ENCODE measurements around the gene WTAP.
"Not testable (repeated sequence)": the region's sequence is repeated elsewhere in the genome, so short reads cannot be mapped to it uniquely, and the experiment has no call there.

The WTAP gene

DNA sequence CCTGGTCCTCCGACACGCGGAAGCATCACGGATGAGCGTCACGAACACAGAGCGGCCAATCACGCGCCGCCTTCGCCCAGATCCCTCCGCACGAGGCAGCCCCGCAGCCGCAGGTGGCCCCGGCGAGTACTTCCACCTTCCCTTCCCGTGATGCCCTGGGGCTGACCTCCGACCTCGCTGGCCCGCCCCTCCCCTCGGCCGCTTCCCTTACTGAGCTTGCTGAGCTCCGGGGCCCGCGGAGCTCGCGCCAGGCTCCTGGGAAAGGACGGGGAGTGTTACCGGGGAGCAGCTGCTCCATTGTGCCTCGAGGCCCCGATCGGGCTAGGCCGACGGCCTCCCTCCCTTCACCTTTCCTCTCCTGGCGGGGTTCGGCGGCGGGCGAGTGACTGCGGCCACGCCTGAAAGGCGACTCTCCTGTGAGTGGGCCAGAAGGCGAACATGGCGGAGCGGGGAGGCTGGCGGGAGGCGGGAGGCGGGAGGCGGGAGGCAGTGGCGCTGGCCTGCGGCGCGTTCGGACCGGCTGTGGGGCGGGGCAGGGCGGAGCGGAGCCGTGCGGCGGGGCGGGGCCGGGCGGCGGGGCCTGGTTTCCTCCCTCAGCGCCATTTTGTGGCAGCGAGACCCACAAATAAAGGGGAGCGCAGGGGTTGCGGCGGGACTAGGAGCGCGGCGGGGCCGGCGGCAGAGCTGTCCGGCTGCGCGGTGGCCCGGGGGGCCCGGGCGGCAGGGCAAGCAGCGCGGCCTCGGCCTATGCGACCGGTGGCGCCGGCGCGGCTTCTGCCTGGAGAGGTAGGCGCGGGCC, at the start of gene WTAP:
Gene WTAP, plus strand, starts transcription at position 589 of the 799 bp plus-strand sequence. CDS start 8,760 bp downstream, outside the sequence.
- peak; percentile 98 for DNase-seq

DNA sequence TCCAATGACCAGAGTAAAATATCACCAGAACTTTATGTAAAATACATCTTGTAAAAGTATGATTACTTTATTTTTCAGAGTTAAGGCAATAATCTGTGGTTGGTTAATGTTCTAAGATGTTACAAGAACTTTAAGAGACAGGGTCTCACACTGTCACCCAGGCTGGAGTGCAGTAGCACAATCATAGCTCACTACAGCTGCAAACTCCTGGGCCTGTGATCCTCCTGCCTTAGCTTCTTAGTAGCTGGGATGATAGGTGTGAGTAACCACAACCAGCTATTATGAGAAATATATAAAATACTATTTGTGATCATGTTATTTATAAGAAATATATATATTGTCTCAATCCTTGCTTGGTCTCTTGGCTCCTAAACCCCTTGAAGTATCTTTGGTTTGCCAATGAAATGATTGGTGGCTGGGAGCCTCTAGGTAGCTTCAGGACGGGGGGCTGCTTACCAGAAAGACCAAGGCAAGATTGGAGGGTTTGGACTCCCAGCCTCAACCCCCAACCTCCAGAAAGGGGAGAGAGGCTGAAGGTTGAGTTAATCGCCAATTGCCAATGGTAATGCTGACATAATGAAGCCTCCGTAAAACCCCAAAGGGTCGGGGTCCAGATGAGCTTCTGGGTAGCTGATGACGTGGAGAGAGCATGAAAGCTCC, 49.7 kb upstream of the WTAP start:
- no peak for DNase-seq

DNA sequence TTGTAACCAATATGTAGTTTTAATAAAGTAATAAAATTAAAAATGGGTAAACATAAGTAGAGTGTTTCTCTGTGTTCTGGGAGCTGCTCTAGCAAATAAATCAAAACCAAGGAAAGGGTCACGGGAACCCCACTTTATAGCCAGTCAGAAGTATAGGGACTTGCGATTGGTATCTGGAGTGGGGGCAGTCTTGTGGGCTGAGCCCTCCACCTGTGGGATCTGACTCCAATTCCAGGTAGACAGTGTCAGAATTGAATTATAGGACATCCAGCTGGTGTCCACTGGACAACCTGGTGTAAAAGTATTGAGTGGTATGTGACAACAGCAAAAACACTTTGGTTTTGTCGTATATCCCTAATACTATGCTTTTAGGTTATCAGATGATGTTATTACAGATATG, 48.7 kb upstream of the WTAP start:
- DNase-seq: no peak

DNA sequence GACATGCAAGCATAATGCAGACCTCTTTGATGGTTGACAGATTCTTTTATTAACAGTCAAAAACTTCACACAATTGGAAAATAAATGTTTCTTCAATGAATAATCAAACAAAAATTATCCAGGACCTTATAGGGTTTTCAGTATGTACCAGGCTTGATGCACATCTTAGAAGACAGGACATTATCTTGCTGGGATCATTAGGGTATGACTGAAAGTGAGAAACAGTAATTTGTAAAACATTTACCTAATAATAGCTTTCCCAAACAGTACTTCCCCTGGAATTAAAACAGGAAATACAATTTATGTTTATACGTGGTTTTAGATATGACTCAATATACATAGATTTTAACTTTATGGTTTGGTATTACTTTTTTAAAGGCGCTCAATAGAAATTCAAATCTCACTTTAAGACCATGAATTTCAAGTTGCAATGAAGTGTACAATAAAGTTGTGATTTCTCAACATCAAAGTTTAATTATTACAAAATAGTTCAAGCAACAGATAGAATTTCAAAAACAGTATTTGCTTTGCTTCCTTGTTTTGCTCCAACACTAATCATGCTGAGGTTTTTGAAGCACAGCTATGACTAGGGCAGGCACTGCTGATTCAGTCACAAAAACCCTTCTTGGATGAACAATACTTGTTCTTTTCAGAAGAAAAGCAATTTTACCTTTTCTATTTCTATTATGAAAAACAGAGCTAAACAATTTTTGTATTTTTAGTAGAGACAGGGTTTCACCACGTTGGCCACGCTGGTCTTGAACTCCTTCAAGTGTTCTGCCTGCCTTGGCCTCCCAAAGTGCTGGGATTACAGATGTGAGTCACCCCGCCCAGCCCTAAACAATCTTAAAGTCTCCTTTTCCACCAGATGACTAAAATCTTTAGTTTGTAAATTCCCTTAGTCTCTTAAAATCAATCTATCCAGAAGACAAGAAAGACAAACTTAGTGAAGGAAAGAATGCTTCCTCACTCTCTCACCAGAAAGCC, 47.9 kb upstream of the WTAP start:
- DNase-seq: no peak

DNA sequence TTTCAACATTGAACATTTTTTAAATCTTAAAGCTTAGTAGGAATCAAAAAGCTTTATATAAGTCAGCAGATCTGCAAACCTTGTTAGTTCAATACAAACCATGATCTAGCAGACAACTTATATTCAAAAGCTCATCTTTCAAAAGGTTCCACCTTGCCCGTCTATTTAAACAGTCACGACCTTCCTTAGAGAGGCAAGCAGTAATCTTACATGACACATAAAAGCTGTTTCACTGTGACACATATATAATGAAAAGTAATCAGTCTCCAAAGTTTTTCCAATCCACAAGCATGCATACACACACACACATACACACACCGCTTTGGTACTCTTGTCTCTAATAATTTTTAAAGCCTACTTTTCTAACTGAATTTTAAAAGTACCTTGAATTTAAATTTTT, 47.2 kb upstream of the WTAP start:
- DNase-seq: no peak

DNA sequence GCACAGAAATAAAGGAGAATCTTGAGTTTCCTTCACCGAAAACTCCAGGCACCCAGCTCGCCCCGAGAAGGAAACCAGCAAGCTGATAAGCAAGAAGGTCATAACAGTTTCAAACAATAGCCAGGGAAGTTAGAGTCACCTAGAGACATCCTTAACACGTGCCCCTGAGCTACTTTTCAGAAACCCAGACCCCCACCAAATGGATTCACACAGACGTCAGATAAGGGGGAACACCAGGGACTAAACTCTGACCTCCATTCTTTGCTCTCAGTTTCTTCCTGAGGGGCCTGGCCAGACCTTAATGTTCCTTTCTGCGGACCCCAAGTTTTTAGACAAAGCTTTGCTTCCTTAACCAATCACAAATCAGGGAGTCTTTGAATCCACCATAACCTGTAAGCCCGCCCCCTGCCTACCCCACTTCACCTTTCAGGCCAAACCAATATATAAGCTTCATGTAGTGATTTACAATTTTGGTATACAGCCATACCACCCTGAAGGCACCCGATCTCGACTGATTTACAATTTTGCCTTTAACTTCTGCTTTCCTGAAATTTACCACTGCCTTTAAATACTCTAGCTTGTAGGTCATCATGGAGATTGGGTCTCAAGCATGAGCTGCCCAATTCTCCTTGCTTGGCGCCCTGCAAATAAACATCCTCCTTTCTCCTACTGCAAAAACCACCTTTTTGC, 46.0 kb upstream of the WTAP start:
- no peak for DNase-seq

DNA sequence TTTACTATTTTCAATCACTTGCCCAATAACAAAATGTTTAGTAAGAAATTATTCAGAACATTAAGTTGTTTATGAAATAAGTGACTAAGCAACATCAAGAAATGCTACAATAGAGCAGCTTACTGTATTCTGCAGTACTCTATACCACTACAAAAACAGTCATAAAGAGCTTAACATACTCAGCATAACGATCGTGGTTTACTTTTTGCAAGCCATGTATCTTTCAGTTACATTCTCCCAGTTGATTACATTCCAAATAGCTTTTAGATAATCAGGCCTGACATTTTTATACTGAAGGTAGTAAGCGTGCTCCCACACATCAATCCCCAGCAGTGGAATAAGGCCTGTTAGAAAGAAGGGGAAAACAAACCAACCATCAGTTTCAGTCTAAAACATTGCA, 45.0 kb upstream of the WTAP start:
- no peak for DNase-seq

DNA sequence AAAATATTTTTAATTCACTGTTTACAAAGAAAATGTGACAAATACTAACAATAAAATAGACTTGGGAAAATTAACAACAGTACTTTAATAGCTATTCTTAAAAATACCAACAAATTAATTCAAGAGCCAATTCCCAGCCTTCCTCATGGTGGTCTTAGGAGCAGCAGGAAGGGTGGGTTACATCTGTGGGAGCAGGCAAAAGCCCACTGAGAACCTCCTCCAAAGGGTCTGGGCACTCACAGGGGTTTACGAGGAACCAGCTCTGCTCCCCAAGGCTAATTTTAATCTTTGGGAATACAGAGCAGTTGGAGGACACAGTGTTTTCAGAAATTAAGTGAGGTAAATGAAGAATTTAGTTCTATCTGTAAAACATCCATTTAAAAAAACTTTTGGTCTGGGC, 44.5 kb upstream of the WTAP start:
- DNase-seq: no peak

DNA sequence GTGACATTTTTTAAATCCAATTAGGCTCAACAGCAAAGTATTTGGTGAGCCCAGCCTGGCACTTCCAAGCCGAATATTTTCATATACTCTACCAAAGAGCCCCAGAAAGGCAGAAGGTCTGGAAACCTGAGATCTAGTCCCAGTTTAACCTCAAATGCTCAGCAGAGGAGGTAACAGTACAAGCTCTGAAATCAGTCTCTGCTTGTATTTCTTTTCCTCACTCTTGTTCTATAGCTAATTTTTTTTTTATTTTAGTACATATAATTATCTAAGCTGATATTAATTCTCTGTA, 43.3 kb upstream of the WTAP start:
- no peak for DNase-seq

DNA sequence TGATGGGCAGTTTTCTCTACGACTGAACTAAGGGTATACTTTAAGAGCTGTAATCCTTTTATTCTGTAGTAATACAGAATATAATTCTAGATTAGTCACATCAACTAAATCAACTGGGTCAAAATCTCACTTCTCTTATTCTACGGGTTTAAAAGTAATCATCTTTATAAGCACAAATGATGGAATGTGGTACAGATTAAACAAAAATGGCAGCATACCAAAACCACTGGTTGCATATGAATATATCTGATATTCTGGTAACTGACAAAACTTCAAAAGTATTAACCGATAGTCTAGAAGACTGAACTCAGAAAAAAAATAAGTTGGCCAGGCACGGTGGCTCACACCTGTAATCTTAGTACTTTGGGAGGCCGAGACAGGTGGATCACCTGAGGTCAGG, 41.3 kb upstream of the WTAP start:
- no peak for DNase-seq

DNA sequence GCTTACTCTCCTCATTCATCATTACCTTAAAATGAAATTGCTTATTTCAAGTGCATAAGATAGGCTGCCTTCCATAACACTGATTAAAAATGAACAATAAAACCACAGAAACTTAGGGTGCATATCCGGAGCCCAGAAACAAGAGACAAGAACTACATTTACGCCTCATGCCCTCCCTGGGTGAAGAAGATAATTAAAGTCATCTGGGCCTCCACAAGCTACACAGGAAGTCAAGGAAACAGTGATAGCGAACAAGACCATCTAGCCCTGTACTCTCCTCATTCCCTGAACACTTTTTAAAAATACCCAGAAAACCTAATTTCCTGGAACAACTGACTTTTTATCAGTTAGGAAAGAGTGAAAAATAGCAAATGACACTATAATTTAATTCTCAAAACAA, 40.6 kb upstream of the WTAP start:
- DNase-seq: no peak

DNA sequence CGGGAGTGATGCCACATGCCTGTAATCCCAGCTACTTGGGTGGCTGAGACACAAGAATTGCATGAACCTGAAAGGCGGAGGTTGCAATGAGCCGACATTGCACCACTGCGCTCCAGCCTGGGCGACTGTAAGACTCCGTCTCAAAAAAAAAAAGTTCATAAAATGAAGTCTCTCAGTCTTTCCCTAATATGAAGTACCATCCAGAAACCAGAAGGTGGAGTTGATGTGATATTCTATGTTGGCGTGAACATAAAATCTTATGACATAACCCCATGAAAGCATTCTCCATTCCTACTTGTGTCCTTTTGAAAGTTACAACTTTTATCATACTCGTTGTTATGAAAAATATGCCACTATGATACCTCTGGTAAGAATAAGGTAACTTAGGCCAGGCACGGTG, 40.0 kb upstream of the WTAP start:
- DNase-seq: no peak

DNA sequence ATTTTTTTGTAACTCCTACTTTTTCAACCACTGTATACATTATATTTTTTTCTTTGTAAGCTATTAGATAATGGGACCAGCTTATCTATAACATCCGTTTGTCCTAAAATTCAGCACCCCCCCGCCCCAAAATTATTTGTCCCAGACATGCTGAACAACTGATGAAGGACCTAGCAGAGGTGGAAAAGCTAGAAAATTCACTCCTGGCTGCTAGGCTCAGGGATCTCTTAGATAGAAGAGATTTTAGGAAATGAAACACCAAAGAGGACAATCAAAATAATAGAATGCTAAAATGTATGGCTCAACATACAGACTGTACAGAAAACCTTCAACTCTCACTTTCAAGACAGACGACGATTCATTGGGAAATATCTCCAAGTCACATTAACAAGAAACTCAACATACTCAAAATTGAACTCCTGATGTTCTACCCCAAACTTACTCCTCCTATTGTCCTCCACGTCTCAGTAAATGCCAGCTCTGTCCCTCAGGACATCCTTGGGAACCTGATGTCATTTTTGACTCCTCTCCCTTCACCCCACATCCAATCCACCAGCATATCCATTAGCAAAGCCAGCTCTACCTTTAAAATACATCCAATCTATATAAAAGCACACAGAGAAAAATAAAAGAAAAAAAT, 38.9 kb upstream of the WTAP start:
- DNase-seq: no peak

DNA sequence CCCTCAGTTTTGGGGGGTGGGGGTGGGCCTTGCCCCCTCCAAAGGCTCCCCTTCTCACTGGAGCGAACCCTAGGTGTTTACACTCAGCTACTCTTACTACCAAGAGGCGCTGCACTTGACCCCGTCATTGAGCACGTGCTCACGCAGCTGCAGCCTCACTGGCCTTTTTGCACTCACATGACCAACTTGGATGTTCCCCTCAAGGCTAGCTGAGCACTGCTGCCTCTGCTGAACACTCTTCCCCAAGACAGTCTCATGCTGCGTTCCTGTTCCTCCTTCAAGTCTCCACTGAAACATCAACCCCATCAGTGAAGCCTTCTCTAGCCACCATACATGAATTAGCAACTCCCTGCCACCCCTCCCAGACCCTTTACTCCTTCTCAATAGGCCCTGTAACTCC, 38.3 kb upstream of the WTAP start:
- no peak for DNase-seq

DNA sequence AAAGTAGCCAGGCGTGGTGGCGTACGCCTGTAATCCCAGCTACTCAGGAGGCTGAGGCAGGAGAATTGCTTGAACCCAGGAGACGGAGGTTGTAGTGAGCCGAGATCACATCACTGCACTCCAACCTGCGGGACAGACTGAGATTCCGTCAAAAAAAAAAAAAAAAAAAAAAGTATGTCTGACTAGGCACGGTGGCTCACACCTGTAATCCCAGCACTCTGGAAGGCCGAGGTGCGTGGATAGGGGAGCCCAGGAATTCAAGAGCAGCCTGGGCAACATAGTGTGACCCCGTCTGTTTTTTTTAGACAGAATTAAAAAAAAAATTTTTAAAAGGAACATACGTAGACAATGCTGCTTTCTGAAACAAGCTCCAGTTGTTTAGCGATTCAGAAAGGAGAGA, 37.2 kb upstream of the WTAP start:
- not testable (repeated sequence) for DNase-seq

DNA sequence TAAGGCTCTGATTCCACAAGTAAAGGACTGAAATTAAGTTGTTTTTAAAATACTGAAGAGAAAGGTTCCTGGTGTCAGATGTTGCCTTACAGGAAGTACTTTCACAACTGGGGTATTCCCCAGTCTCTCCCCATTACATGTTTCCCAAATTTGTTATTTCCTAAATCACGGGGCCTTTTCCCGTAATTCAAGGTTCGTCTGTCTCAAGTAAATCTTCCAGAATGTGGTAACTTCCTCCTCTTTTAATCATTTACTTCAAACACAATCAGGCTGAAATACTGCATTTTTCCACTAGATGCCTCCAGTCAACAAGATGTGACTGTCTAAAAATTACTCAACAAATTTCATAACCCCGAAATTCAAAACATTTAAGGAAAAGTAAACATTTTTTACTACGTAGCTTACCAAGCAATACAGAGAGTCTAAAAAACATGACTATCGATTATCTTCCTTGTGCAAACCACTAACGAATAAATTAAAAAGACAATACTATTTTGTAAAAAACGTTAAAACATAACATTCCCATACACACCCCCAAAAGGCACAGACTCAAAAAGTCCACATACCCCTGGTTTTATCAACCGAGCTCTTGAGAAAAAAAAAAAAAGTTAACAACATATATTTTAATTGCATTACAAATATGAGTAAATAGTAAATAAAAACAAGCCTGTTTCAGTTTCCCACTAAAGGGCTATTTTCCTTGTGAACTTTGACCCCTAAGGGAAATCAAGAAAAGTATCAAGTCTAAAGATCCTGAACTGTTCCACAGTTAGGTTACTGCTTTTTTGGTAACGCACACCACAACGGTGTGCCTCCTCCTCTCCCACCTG, 36.0 kb upstream of the WTAP start:
- peak; percentile 65 for DNase-seq

DNA sequence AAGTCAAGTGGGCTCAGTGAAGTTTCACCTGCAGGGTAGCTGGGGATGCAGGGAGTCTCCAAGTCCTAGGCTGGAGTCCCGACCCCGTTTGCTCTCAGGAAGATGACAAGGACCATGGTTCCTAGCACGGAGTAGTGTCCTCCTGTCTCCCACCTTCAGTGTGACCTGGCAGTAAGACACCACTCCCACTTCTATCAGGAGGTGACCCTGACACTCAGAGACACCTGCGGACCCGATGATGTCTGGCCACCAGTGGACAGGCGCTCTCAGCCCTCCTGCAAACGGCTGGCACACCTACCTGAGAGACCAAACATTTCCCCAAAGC, 35.4 kb upstream of the WTAP start:
- no peak for DNase-seq

DNA sequence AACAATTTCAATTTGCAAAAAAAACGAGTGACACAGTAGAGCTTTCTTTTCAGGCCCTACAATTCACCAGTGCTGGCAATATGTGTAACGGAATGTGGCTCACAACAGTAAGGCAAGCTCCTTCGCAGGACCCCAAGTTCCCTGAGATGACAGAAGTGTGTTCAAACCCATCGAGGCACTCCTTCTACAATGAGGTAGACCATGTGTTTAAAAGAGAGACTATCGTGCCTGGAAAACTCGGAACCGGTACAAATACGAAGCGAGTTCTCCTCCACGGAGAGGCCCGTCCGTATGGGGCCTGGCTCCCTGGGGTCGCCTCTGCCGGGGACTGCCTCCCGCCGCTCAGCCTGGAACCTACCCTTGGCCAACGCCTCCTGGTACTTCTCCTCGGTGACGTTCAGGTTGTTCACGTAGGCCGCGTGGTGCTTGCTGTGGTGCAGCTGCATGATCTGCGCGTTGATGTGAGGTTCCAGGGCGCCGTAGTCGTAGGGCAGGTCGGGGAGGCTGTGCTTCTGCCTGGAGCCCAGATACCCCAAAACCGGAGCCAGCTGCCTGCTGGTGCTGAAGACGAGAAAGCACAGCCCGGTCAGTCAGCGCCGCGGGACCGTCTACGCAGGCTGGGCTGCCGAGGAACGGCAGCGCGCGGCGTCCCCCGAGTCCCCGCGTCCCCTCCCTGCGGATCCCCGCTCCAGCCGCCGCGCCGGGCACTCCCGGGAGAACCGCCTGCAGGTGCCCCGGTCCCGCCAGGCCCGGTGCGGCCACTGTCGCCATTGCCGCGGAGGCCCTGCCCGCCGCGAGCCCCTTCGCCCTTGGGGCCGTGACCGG, 34.8 kb upstream of the WTAP start:
- DNase-seq: peak; percentile 51

DNA sequence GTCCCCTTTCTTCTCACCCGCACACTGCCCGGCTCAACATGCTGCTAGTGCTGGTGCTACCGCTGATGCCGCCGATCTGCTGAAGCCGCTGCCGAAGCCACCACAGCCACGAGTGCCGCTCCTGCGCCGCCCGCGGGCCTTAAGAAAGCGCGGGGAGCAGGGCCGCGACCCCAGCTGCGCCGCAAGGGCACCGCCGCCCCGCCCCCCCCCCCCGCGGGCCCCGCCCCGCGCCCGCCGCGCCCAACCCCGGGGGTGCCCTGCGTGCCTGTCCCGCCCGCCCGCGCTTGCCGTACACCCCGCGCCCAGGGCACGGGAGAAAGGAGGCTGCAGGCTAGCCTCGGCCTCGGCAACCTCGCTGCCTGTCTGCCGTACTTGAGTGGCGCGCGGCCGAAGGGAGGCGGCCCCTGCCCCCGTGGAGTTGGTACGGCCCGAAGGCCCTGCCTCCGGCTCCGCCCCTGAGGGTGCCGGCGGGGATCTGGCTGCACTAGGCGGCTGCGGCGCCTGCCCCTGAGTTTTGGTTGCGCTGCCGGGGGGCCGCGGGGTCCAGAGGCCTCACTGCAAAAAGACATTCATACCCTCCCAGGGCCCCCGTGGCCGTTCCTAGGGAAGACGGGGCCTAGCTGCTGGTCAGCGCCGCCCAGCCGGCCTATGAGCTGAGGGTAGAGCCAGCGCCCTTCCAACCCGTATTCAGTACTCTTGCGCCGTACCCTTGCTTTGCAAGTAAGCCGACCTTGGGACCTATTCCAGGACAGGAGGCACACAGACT, 34.0 kb upstream of the WTAP start, which contains the start of gene SOD2:
Gene SOD2, minus strand, starts transcription at position 114 of the 766 bp plus-strand sequence. Its CDS starts 74 bp downstream, at position 40.
- DNase-seq: peak; percentile 81

Measured in NCI-H2171 treated with DMSO at 0.1 percent for 48 hours (cell line).